ENCODE data around the gene PSMG1.

PSMG1 gene

DNA sequence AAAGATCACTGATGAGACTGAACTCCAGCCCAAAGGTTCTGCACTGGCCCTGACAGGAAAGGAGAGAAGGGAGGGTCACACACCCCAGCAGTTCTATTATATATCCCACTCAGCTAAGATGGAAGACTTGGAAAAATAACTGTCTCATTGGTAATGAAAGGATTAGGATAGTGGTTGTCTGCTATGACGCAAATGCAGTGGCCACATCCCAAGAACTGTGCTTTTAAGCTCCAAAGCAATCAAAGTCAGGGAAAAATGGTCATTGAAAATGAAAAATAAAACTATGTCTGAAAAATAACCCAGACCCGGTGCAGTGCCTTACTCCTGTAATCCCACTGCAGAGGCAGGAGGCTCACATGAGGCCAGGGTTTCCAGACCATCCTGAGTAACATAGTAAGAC, 31.0 kb downstream of the PSMG1 start:
- Mint-ChIP-seq H3K27ac (no peak overlapping the region), H3K36me3 (ENCODE audit: low read depth) (no peaks in the 10 kb centered on the region), H3K27me3 (ENCODE audit: low read depth) (peaks cover 4% of the 10 kb centered on the region), H3K4me3 (no peak overlapping the region), H3K4me1 (peaks cover 18% of the 10 kb centered on the region), H3K9me3 (peaks cover 9% of the 10 kb centered on the region)
- TF ChIP-seq, protein P1, sequence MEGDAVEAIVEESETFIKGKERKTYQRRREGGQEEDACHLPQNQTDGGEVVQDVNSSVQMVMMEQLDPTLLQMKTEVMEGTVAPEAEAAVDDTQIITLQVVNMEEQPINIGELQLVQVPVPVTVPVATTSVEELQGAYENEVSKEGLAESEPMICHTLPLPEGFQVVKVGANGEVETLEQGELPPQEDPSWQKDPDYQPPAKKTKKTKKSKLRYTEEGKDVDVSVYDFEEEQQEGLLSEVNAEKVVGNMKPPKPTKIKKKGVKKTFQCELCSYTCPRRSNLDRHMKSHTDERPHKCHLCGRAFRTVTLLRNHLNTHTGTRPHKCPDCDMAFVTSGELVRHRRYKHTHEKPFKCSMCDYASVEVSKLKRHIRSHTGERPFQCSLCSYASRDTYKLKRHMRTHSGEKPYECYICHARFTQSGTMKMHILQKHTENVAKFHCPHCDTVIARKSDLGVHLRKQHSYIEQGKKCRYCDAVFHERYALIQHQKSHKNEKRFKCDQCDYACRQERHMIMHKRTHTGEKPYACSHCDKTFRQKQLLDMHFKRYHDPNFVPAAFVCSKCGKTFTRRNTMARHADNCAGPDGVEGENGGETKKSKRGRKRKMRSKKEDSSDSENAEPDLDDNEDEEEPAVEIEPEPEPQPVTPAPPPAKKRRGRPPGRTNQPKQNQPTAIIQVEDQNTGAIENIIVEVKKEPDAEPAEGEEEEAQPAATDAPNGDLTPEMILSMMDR (IDR thresholded peaks at IDR 0.05; ENCODE audit: unreplicated experiment in 3 of 3), result no peak

DNA sequence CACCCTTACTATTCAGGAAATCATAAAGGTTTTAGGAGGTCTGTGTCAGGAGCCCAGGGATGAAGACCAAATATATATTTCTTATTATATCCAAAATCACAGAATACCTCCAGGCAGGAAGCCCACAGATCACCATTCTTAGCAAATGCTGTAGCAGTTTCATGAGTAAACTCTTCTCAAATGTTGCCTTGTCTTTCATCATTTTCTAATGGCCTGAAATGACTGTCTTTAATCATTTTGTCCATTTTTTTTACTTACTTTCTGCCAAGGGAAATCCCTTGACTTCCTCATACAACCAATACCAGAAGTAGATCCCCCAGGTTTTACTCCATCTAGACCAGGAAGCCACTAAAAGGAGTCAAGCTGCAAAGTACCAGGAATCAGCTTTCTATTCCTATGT, 32.4 kb downstream of the PSMG1 start:
- Mint-ChIP-seq H3K9me3 (peaks cover 10% of the 10 kb centered on the region), H3K4me1 (peaks cover 18% of the 10 kb centered on the region), H3K27ac (no peak overlapping the region), H3K27me3 (ENCODE audit: low read depth) (peaks cover 4% of the 10 kb centered on the region), H3K36me3 (ENCODE audit: low read depth) (no peaks in the 10 kb centered on the region), H3K4me3 (no peak overlapping the region)
- TF ChIP-seq, protein P1 (IDR thresholded peaks at IDR 0.05; ENCODE audit: unreplicated experiment in 3 of 3), result no peak

DNA sequence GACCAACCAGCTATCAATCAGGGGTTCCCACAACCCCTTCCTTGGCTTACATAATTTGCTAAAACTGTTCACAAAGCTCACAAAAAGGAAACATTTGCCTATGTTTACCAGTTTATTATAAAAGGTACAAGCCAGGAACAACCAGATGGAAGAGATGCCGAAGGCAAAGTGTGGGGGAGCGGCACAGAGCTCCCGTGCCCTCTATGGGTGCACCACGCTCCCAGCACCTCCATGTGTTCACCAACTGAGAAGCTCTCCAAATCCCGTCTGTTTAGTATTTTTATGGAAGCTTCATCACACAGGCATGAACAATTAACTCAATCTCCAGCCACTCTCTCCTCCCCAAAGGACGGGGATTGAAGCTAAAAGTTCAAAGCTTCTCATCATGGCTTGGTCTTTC, 32.9 kb downstream of the PSMG1 start:
- peaks cover 12% of the 10 kb centered on the region for H3K9me3 Mint-ChIP-seq
- TF ChIP-seq, protein P1 (IDR thresholded peaks at IDR 0.05; ENCODE audit: unreplicated experiment in 3 of 3), result no peak
- no peak overlapping the region for H3K4me3 Mint-ChIP-seq
- peaks cover 18% of the 10 kb centered on the region for H3K4me1 Mint-ChIP-seq
- no peaks in the 10 kb centered on the region for H3K36me3 Mint-ChIP-seq (ENCODE audit: low read depth)
- no peak overlapping the region for H3K27ac Mint-ChIP-seq
- H3K27me3 Mint-ChIP-seq (ENCODE audit: low read depth), result peaks cover under 1% of the 10 kb centered on the region

DNA sequence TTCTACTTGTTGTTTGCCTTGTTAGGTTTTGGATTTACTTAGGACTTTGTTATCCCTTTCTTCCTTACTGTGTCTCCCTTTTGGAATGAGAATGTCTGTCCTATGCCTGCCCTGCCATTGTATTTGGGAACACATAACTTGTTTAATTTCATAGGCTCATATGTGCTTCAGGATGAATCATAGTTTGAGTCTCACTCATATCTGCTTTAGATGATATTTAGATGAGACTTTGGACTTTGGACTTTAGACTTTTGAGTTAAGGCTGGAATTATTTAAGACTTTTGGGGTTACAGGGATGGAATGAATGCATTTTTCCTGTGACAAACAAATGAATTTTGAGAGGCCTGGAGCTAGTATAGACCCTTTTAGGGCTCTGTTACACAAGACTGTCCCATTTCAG, 33.4 kb downstream of the PSMG1 start:
- no peaks in the 10 kb centered on the region for H3K36me3 Mint-ChIP-seq (ENCODE audit: low read depth)
- peaks cover 18% of the 10 kb centered on the region for H3K4me1 Mint-ChIP-seq
- no peak overlapping the region for H3K27ac Mint-ChIP-seq
- H3K4me3 Mint-ChIP-seq, result no peak overlapping the region
- H3K9me3 Mint-ChIP-seq, result peaks cover 16% of the 10 kb centered on the region
- H3K27me3 Mint-ChIP-seq (ENCODE audit: low read depth), result no peaks in the 10 kb centered on the region
- TF ChIP-seq, protein P1 (IDR thresholded peaks at IDR 0.05; ENCODE audit: unreplicated experiment in 3 of 3), result no peak

DNA sequence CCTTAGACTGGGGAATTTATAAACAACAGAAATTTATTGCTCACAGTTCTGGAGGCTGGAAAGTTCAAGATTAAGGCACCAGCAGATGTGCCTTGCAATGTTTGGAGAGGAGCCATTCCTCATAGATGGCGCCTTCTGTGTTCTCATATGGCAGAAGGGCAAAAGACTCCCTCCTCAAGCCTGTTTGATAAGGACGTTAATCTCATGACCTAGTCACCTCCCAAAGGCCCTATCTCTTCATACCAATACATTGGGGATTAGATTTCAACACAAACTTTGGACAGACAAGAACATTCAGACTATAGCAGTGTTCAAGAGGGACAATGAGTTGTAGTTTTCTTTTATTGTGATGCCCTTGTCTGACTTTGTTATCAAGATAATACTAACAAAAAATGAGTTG, 34.3 kb downstream of the PSMG1 start:
- peaks cover 12% of the 10 kb centered on the region for H3K4me1 Mint-ChIP-seq
- no peaks in the 10 kb centered on the region for H3K36me3 Mint-ChIP-seq (ENCODE audit: low read depth)
- no peak overlapping the region for H3K4me3 Mint-ChIP-seq
- H3K27ac Mint-ChIP-seq, result no peak overlapping the region
- TF ChIP-seq, protein P1 (IDR thresholded peaks at IDR 0.05; ENCODE audit: unreplicated experiment in 3 of 3), result no peak
- no peaks in the 10 kb centered on the region for H3K27me3 Mint-ChIP-seq (ENCODE audit: low read depth)
- H3K9me3 Mint-ChIP-seq, result peaks cover 18% of the 10 kb centered on the region

DNA sequence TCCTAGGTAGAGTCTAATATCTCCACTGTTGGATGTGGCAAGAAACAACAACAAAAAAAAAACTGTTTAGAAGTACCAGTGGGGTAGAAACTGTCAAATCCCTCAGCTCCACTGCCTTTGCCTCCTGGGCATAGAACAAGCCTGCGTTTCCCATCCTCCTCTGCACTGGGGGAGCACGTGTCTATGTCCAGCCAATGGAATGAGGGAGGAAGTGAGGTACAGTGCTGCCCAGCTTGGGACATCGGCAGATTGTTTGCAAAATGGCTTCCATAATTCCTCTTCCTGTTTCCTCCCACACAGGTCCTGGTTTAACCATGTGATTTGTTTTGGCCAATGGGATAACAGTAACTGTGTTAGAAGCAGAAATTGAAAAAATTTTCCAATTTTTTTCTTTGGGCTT, 39.1 kb downstream of the PSMG1 start:
- Mint-ChIP-seq H3K4me3 (no peak overlapping the region), H3K9me3 (peaks cover 22% of the 10 kb centered on the region), H3K36me3 (ENCODE audit: low read depth) (no peaks in the 10 kb centered on the region), H3K4me1 (peaks cover 31% of the 10 kb centered on the region), H3K27ac (no peak overlapping the region), H3K27me3 (ENCODE audit: low read depth) (no peaks in the 10 kb centered on the region)
- TF ChIP-seq, protein P1 (IDR thresholded peaks at IDR 0.05; ENCODE audit: unreplicated experiment in 3 of 3), result no peak

All from nephron (organoid).